Activated T-helper 2 cell treated with anti-CD3 and anti-CD28 coated beads, Interferon-gamma antibody, Interleukin-2, Interleukin-4, amounts not matched to agents 10 μg/mL and 5 μg/mL and 100 μg/mL, durations not matched to agents 14 hours and 24 hours and 36 hours (primary cell): ENCODE measurements around the gene BMX. TPM values are rescaled to one million over a fixed set of nuclear protein-coding genes. Genes with fewer than 3 reads are reported as not detected.
A peak's percentile ranks its signal among the peaks of the same experiment; 100 is the strongest.

ENCODE experiments used
- DNase-seq: peaks from one replicate; pipeline ENCODE4 v3.0.0; 2021; ENCODE audit warnings: low spot score
- H3K27ac Mint-ChIP-seq: one replicate; pipeline ENCODE4 v1.8.0; 2021; ENCODE audit warnings: mixed read lengths
- H3K27me3 Mint-ChIP-seq: one replicate; pipeline ENCODE4 v1.8.0; 2021; ENCODE audit warnings: low read depth, mixed read lengths
- H3K36me3 Mint-ChIP-seq: one replicate; pipeline ENCODE4 v1.8.0; 2021; ENCODE audit warnings: low read depth, mixed read lengths
- H3K4me1 Mint-ChIP-seq: one replicate; pipeline ENCODE4 v1.8.0; 2021; ENCODE audit warnings: low read depth, mixed read lengths
- H3K4me3 Mint-ChIP-seq: one replicate; pipeline ENCODE4 v1.8.0; 2021; ENCODE audit warnings: low read depth, mild to moderate bottlenecking, moderate library complexity, mixed read lengths
- H3K9me3 Mint-ChIP-seq: one replicate; pipeline ENCODE4 v1.8.0; 2021; ENCODE audit warnings: mixed read lengths
- intact Hi-C: fragments of 100-400 bp; cut with micrococcal nuclease; formaldehyde crosslinking; loops from one replicate; pipeline ENCODE4 v1.15.1; 2023
- total RNA-seq: library from RNA; stranded (reverse); gene quantifications from 2 replicates; pipeline ENCODE4 v1.2.3, GENCODE V29; 2022

BMX gene
- total RNA-seq, 1 donor from 2014 or later = not detected

DNA sequence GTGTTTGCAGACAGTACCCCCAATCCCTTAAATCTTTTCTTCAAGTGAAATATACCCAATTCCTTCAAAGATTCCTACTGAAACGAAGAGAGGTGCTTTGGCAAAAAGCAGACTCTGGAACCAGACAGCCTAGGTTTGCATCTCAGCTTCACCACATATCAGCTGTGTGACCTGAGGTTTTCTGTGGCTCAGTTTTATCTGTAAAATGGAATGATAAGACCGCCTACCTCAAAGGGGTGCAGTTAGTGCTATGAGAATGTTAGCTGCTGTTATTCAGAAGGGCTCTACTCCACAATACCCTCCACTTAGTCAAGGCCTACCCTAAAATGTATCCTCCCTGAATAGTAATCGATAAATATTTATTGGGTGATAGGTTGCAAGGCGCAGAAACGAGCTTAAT, 8.1 kb upstream of the BMX start:
- intact Hi-C loops = loop anchor here (2.0 to 10.0 kb wide), 3 partner anchors 22 to 180 kb away; partner anchors contain the start of gene PIGA

DNA sequence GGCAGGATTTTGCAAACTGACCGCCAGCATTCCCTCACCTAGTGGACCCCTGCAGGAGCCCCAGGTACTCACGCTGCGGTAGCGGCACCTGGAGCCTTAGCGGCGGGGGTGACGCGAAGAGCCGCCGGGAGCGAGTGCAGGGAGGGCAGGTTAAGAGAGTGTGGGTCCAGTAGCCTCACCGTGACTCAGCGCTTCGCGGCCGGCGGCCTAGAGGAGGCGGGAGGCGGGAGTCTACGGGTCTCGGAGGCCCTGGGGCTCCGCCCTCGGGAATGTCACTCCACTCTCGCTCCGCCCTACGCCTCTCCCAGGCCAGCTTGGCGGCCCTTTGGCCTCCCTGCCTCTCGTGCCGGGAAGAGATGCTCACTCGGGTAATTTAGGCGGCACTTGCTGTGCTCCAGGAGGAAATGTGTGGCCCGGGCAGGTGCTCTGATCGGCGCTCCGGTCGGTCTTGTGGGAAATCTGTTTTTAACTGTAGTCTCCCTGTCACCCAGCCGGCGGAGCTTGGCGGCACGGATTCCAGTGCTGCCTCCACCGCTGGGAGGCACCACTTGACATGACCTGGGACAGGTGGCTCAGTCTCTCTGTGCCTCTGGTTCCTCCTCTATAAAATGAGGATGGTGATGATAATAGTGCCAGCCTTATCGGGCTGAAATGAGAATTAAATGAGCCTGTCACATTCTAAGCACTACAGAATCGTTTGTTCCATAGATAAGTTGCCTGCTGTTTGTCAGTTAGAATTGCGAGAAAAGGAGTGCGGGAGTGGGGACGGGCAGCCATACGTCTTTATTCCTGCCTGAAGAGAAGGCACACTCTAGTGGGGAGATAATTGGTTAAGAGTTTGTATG, 7.3 kb upstream of the BMX start, which contains the start of gene PIR:
Gene PIR (minus strand): TSS at position 216 of the 845 bp plus-strand sequence. CDS start 2,076 bp downstream, outside the sequence.
- peak within 1 kb of the TSS; percentile 81 for H3K4me3 Mint-ChIP-seq
- H3K36me3 Mint-ChIP-seq = peaks cover 4% of the 10 kb centered on the region
- intact Hi-C loops = loop anchor here (2.0 to 10.0 kb wide), 3 partner anchors 23 to 179 kb away; partner anchors contain the start of gene PIGA

More for the DNA sequence above, 8.1 kb upstream of the BMX start:
- H3K36me3 Mint-ChIP-seq = peaks cover 4% of the 10 kb centered on the region
- H3K27me3 Mint-ChIP-seq = peaks cover 2% of the 10 kb centered on the region
- H3K9me3 Mint-ChIP-seq = no peaks in the 10 kb centered on the region
- H3K4me3 Mint-ChIP-seq = peak overlapping the region; percentile 81
- peaks cover 18% of the 10 kb centered on the region for H3K4me1 Mint-ChIP-seq
- no peak for DNase-seq
- H3K27ac Mint-ChIP-seq = no peak overlapping the region

DNA sequence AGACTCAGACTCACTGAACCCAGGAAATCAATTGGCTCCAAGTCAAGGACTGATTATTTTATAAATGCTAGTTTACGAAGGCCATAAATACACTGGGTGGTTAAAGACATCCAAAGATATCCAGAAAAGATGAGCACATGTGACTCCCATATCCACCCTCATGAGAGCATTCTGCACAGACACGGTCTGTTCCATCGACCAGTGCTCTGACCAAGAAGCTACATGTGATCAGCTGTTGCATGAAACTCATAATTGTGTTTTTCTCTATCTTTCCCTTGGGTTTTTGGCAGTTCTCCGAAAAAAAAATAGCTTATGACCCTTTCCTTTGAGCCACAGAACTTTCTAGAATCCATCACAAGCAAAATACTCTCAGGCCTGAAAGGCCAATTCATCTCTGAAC, 4.8 kb upstream of the BMX start:
- peaks cover 20% of the 10 kb centered on the region for H3K4me1 Mint-ChIP-seq
- H3K9me3 Mint-ChIP-seq = no peaks in the 10 kb centered on the region
- H3K4me3 Mint-ChIP-seq = no peak overlapping the region
- H3K36me3 Mint-ChIP-seq = no peaks in the 10 kb centered on the region
- intact Hi-C loops = loop anchor here (10.0 kb wide), 1 partner anchor 161 kb away; the partner anchor contains the start of gene PIGA
- H3K27ac Mint-ChIP-seq = no peak overlapping the region
- peaks cover 13% of the 10 kb centered on the region for H3K27me3 Mint-ChIP-seq
- no peak for DNase-seq

More for the DNA sequence above, 7.3 kb upstream of the BMX start, which contains the start of gene PIR:
- no peaks in the 10 kb centered on the region for H3K9me3 Mint-ChIP-seq
- peaks cover 20% of the 10 kb centered on the region for H3K4me1 Mint-ChIP-seq
- H3K27me3 Mint-ChIP-seq = peaks cover 5% of the 10 kb centered on the region
- H3K27ac Mint-ChIP-seq = peak within 1 kb of the TSS; percentile 47
- DNase-seq = peak; percentile 55

DNA sequence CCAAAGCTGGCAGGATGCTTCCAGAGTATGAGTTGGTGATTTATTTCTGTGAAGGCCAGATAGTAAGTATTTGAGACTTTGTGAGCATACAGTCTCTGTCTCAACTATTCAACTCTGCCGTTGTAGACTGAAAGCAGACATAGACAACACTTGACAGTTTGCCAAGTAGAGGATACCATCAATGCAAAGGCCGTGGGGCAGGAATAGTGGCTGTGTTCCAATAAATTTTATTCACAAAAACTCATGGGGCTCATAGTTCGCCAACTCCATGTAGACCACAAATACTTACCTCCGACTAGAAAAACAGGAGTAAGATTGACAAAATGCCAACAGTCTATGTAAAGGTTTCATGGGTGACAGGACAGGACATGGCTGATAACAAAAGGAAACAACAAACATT, 3.8 kb upstream of the BMX start:
- intact Hi-C loops = loop anchor here (10.0 kb wide), 1 partner anchor 162 kb away; the partner anchor contains the start of gene PIGA
- no peaks in the 10 kb centered on the region for H3K36me3 Mint-ChIP-seq
- H3K27ac Mint-ChIP-seq = no peak overlapping the region
- DNase-seq = no peak
- peaks cover 16% of the 10 kb centered on the region for H3K27me3 Mint-ChIP-seq
- H3K4me3 Mint-ChIP-seq = no peak overlapping the region
- peaks cover 19% of the 10 kb centered on the region for H3K4me1 Mint-ChIP-seq
- H3K9me3 Mint-ChIP-seq = no peaks in the 10 kb centered on the region

DNA sequence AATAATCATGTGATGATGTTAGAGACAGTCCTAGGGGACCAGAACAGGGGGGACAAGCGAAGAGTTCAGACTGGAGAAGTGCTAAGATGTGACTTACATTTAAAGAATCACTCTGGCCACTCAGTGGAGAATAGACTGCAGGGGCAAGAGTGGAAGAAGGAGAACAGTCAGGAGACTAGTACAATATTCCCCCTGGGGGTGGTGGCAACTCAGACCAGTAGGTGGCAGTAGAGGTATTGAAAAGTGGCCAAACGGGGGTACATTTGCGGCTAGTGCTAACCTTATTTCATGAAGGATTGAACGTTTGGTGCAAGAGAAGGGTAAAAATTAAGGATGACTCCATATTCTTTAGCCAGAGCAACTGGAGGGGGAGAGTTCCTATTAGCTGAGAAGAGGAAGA, 2.7 kb upstream of the BMX start:
- Mint-ChIP-seq H3K4me3 (no peak overlapping the region), H3K27ac (no peak overlapping the region), H3K36me3 (no peaks in the 10 kb centered on the region), H3K4me1 (peaks cover 10% of the 10 kb centered on the region), H3K9me3 (no peaks in the 10 kb centered on the region), H3K27me3 (peaks cover 22% of the 10 kb centered on the region)
- peak; percentile 11 for DNase-seq
- intact Hi-C loops = loop anchor here (1.0 to 10.0 kb wide), 2 partner anchors 67 to 163 kb away; partner anchors contain the start of gene PIGA

DNA sequence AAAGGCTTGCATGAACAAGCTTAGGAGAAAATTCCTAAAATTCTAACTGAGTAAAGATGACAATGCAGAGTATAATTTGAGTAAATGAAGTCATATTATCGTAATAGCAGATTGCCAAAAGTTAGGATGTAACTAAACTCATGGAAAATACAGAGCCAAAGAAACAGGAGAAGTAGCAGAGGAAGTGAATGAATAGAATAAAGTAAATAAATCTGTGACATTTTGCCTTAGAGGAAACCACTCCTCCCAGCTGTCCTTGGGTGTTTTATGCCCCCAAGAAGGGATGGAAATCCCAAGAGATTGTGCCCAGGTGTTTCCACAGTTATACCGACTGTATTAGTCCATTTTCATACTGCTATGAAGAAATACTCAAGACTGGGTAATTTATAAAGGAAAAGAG, 1.9 kb upstream of the BMX start:
- H3K36me3 Mint-ChIP-seq = no peaks in the 10 kb centered on the region
- DNase-seq = no peak
- intact Hi-C loops = loop anchor here (1.0 to 10.0 kb wide), 2 partner anchors 67 to 164 kb away; partner anchors contain the start of gene PIGA
- H3K4me1 Mint-ChIP-seq = peaks cover 3% of the 10 kb centered on the region
- H3K9me3 Mint-ChIP-seq = no peaks in the 10 kb centered on the region
- H3K4me3 Mint-ChIP-seq = no peak overlapping the region
- H3K27me3 Mint-ChIP-seq = peaks cover 22% of the 10 kb centered on the region
- no peak overlapping the region for H3K27ac Mint-ChIP-seq

DNA sequence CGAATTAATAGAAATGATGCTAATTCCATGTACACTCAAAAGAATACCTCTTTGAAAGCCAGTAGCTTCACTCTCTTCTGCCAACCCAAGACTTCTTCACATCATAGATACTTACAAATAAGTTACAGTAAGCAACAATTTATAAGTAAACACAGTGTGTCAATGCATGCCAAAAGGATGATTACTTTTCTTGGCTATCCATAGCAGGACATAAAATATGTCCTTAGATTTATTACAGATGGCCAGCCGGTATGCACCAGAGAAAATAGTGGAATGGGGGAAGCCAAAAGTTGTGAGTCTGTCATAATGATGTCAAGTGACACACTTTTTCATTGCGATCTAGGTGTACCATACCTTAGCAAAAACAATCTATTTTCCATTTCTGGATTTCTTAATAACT, 631 bp upstream of the BMX start:
- Mint-ChIP-seq H3K9me3 (no peaks in the 10 kb centered on the region), H3K27me3 (peaks cover 25% of the 10 kb centered on the region), H3K4me1 (peaks cover 2% of the 10 kb centered on the region), H3K4me3 (no peak overlapping the region), H3K36me3 (no peaks in the 10 kb centered on the region), H3K27ac (no peak overlapping the region)
- intact Hi-C loops = loop anchor here (10.0 kb wide), 1 partner anchor 165 kb away; the partner anchor contains the start of gene PIGA
- no peak for DNase-seq

DNA sequence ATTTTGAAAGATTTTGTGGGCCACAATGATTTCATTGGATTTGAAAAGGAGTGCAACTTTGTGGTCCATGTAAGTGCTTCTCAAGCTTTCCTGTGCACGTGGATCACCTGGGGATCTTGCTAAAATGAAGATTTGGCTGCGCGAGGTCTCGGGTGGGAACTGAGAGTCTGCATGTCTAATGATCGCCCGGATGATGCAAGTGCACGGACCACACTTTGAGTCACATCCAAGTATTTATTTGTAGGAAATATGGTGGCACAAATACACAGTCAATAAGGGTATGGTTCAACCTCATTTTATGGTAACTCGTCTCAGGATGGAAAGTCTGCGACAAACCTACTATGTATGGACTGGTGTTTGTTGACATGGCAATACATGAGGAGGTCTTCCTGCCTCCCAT, 899 bp downstream of the BMX start:
- Mint-ChIP-seq H3K4me3 (no peak overlapping the region), H3K4me1 (peaks cover 2% of the 10 kb centered on the region), H3K27ac (no peak overlapping the region), H3K9me3 (no peaks in the 10 kb centered on the region), H3K27me3 (peaks cover 25% of the 10 kb centered on the region), H3K36me3 (no peaks in the 10 kb centered on the region)
- no peak for DNase-seq
- intact Hi-C loops = no loop called here

DNA sequence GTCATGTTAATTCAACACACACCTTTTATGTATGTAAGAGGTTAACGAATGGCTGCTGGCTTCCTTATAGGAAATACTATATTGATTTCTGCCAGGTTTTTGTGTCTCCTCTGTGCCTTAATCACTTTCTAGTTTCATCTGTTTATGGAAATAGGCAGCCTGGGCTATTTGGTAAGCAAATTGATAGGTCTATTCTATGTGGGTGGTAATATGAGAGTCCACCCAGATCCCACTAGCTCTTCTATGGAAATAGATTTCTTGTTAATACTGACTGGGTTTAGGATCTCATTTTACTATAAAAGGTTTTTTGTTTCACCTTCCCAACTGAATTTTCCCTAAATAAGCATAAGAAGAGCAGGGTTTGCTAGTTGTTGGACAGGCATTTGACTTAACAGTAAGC, 4.1 kb downstream of the BMX start:
- Mint-ChIP-seq H3K27me3 (peaks cover 16% of the 10 kb centered on the region), H3K9me3 (no peaks in the 10 kb centered on the region), H3K4me1 (no peaks in the 10 kb centered on the region), H3K4me3 (no peak overlapping the region), H3K27ac (no peak overlapping the region), H3K36me3 (no peaks in the 10 kb centered on the region)
- no peak for DNase-seq
- intact Hi-C loops = no loop called here

DNA sequence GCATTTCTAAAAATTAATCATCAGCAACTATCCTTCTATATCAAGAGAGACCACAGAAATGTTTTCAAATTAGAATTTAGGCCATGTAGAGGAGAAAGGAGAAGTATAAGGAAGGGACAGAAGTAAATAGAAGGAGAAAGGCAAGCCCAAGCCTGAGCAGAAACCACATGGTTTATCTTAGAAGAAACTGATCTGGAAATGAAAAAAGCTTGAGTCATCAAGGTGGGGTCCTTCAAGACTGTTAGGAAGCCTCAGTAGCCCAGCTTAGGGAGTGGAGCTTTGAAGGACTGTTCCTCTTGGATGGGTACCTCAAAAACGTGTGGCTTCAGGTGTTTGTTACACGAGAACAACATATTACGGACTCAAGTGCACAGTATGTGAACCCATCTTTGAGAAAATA, 4.5 kb downstream of the BMX start:
- Mint-ChIP-seq H3K4me3 (no peak overlapping the region), H3K27ac (no peak overlapping the region), H3K9me3 (no peaks in the 10 kb centered on the region), H3K36me3 (no peaks in the 10 kb centered on the region), H3K4me1 (no peaks in the 10 kb centered on the region), H3K27me3 (peaks cover 12% of the 10 kb centered on the region)
- no peak for DNase-seq
- intact Hi-C loops = no loop called here

DNA sequence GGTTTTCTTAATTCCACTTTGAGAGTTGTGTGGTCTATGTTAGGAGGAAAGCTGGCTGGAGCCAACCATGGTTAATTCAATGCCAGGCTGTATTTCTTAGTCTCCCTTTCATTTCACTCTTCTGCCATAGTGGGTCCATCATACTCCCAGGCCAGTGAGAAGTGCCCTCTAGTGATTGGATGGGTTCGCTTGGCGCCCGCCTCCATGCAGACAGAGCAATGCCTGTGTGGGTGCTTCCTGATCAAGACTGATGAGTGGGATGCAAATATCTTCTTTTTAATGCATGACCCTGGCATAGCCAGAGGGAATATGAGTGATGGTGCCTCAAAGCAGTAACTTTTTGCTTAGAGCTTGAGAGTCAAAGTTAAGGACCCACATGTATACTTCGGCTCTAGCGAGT, 6.4 kb downstream of the BMX start:
- Mint-ChIP-seq H3K27me3 (peaks cover 10% of the 10 kb centered on the region), H3K27ac (no peak overlapping the region), H3K4me3 (no peak overlapping the region), H3K9me3 (no peaks in the 10 kb centered on the region), H3K4me1 (no peaks in the 10 kb centered on the region), H3K36me3 (no peaks in the 10 kb centered on the region)
- no peak for DNase-seq
- intact Hi-C loops = no loop called here

DNA sequence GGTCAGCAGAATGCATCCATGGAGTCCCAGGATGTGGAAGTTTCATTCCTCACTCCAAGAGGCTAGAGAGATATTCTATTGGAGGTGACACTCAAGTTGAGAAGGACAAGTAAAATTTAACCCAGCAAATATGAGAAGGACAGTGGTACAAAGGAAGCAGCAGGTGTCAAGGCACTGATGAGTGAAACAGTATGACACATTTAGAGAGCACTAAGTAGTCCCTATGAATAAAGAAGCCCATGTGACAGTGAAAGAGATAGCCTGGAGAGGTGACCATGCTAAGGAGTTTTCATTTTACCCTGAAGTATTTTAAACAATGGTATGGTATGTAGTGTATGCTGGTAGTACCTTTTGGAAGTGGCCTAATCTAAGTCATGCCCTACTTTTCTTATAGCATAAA, 9.2 kb downstream of the BMX start:
- H3K27me3 Mint-ChIP-seq = peaks cover 2% of the 10 kb centered on the region
- no peak overlapping the region for H3K4me3 Mint-ChIP-seq
- intact Hi-C loops = no loop called here
- no peak for DNase-seq
- no peaks in the 10 kb centered on the region for H3K4me1 Mint-ChIP-seq
- no peak overlapping the region for H3K27ac Mint-ChIP-seq
- no peaks in the 10 kb centered on the region for H3K9me3 Mint-ChIP-seq
- H3K36me3 Mint-ChIP-seq = no peaks in the 10 kb centered on the region

DNA sequence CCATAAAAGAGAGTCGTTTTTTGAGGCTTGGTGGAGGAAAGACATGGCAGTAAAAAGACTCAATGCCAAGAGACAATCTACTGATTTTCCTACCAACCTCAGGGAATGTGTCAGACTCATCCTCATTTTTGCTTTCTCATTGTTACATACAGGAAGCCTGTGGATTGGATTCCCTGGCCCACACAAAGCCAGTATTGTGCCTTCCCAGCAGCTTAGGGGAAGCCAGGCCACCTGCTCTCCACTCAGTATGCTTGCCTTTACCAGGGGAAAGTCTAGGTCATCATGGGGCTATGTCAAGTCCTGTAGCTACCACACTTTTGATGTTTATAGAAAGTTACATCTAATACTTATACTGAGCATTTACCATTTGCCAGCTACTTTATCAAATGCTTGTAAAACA, 11.0 kb downstream of the BMX start:
- no peak for DNase-seq
- intact Hi-C loops = no loop called here
- Mint-ChIP-seq H3K4me1 (no peaks in the 10 kb centered on the region), H3K27ac (no peak overlapping the region), H3K4me3 (no peak overlapping the region), H3K27me3 (peaks cover 6% of the 10 kb centered on the region), H3K9me3 (no peaks in the 10 kb centered on the region), H3K36me3 (no peaks in the 10 kb centered on the region)
